Measurements from ENCODE around the gene SENP2. TPM values are rescaled to one million over a fixed set of nuclear protein-coding genes. Genes with fewer than 3 reads are reported as not detected.
A peak's percentile ranks its signal among the peaks of the same experiment; 100 is the strongest.

SENP2 gene
- total RNA-seq, 1 experiment from 2014 or later, result 56.9 TPM

DNA sequence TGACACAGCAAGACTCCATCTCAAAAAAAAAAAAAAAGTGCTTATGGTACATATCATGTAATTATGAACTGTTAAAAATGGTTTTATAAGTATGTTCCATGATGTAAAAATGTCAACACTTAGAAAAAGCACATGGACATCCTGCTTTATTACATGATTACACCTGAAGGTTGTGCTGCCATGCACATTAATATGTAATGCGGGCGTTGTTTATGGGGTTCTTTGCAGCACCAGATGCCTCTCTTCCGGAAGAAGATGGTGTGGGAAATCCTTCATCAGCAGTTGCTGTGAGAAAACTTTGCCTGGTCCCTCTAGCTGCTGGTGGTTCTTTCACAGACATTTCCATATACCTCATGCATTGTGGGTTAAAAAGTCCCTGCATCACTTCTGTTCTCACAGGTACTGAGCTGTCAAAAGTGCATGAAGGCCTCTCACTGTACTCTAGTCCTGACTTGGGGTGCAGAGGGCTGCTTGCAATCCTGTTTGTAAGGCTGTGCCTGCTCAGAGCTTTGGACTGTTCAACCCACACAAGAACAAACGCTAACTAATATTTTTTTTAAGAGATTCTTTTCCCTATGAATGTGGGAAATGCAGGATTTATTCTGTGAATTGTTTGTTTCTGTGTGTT, 43.6 kb downstream of the SENP2 start (continued):
- no peak for TF ChIP-seq IRF1 (CRISPR knock-in tag; IDR thresholded peaks at IDR 0.05)

DNA sequence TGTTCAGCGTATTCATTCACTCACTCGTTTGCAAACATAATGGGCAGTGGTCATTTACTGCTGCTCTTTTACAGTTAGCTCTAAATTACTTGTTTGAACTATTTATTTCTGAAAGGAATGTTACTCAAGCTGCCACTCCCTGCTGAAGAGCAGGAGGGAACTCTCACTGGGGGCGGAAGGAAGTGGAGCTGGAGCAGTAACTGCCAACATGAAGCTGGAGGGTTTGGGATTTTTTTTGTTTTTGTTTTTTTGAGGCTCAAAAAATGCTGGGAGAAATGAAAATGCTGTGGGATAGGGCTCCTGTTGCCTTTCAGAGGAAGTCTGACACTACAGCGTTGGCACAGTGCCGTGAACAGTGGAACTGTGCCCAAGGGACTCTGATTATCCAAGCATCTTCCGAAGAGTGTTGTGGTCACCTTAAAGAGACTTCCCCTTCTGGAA, 44.1 kb downstream of the SENP2 start:
- ATAC-seq (no peak), DNase-seq (ENCODE audit: low spot score) (no peak)
- Mint-ChIP-seq H3K27ac (peak overlapping the region; percentile 80), H3K4me1 (no peaks in the 10 kb centered on the region), H3K36me3 (peaks cover 52% of the 10 kb centered on the region), H3K9me3 (no peaks in the 10 kb centered on the region), H3K27me3 (ENCODE audit: low read depth) (no peaks in the 10 kb centered on the region), H3K4me3 (no peak overlapping the region)
- ChIA-PET POLR2A (no interaction called here), CTCF (no interaction called here)
- no peak for TF ChIP-seq ETV6 (CRISPR knock-in tag; IDR thresholded peaks at IDR 0.05)
- no peak for TF ChIP-seq SOX15 (CRISPR knock-in tag; IDR thresholded peaks at IDR 0.05)
- no peak for TF ChIP-seq ELF4 (CRISPR knock-in tag; IDR thresholded peaks at IDR 0.05; ENCODE audit: low read depth)
- TF ChIP-seq ZNF232 (CRISPR knock-in tag; IDR thresholded peaks at IDR 0.05), result no peak
- TF ChIP-seq ZBTB43 (CRISPR knock-in tag; IDR thresholded peaks at IDR 0.05), result no peak

DNA sequence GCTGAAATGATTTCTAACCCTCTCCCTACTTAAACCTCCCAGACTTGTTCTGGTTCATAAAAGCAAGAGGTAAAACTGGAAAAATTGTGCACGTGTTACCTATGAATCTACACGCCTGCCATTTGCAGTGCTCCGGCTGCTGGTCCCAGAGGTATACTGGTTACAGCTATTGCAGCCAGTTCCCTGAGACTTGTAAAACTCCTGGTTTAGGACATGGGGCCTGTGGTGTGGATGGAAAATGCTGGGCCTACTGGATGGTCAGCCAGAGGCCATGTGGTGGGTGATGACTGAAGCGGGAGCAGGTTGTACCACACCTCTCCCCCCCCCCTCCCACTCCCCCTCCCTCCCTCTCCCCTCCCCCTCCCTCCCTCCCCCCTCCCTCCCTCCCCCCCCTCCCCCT, 45.0 kb downstream of the SENP2 start:
- no peak for TF ChIP-seq TP53 (CRISPR knock-in tag; IDR thresholded peaks at IDR 0.05)
- no peak for TF ChIP-seq ZSCAN18 (CRISPR knock-in tag; IDR thresholded peaks at IDR 0.05)
- no peak for TF ChIP-seq CBFB (CRISPR knock-in tag; IDR thresholded peaks at IDR 0.05; ENCODE audit: low read depth)
- TF ChIP-seq ZNF317 (CRISPR knock-in tag; IDR thresholded peaks at IDR 0.05; ENCODE audit: borderline replicate concordance, low read depth), result no peak
- no peak for TF ChIP-seq TCF7 (CRISPR knock-in tag; IDR thresholded peaks at IDR 0.05; ENCODE audit: low read depth)
- TF ChIP-seq JUN (CRISPR knock-in tag; IDR thresholded peaks at IDR 0.05), result no peak
- TF ChIP-seq NR2C2 (CRISPR knock-in tag; IDR thresholded peaks at IDR 0.05), result no peak
- no peak for TF ChIP-seq FOXK1 (CRISPR knock-in tag; IDR thresholded peaks at IDR 0.05)
- TF ChIP-seq FOXJ3 (CRISPR knock-in tag; IDR thresholded peaks at IDR 0.05; ENCODE audit: borderline replicate concordance), result no peak
- no peak for TF ChIP-seq ATF1 (CRISPR knock-in tag; IDR thresholded peaks at IDR 0.05)
- TF ChIP-seq AFF4 (CRISPR knock-in tag; IDR thresholded peaks at IDR 0.05; ENCODE audit: borderline replicate concordance), result no peak
- no peak for TF ChIP-seq PRRX2 (CRISPR knock-in tag; IDR thresholded peaks at IDR 0.05)
- TF ChIP-seq USF1 (CRISPR knock-in tag; IDR thresholded peaks at IDR 0.05), result no peak
- TF ChIP-seq MYBL2 (CRISPR knock-in tag; IDR thresholded peaks at IDR 0.05), result no peak
- TF ChIP-seq, protein P1, sequence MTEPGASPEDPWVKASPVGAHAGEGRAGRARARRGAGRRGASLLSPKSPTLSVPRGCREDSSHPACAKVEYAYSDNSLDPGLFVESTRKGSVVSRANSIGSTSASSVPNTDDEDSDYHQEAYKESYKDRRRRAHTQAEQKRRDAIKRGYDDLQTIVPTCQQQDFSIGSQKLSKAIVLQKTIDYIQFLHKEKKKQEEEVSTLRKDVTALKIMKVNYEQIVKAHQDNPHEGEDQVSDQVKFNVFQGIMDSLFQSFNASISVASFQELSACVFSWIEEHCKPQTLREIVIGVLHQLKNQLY (CRISPR knock-in tag; IDR thresholded peaks at IDR 0.05), result no peak
- Mint-ChIP-seq H3K27me3 (ENCODE audit: low read depth) (no peaks in the 10 kb centered on the region; the same call in 1 of the 2 replicates), H3K27ac (no peak overlapping the region), H3K4me1 (no peaks in the 10 kb centered on the region), H3K9me3 (no peaks in the 10 kb centered on the region), H3K36me3 (peaks cover 43% of the 10 kb centered on the region), H3K4me3 (no peak overlapping the region)
- CTCF ChIA-PET, result interaction anchor here (1.2 kb wide), 1 partner anchor 29 kb away, joined by 3 read pairs; no protein-coding TSS in a partner anchor
- DNase-seq (ENCODE audit: low spot score) (no peak), ATAC-seq (peak; percentile 41; the same call in 1 of the 2 replicates)
- POLR2A ChIA-PET, result no interaction called here
